Activated CD8-positive, alpha-beta memory T cell treated with anti-CD3 and anti-CD28 coated beads for 1 hour (primary cell): ENCODE data around the gene HOXA4.

Experiments used
- DNase-seq, 2 donors: peaks; one replicate each; pipeline ENCODE4 v3.0.0-alpha.2; 2020; ENCODE audit warnings: low read depth in 1 of 2; ENCODE audit errors: extremely low read depth in 1 of 2

Gene HOXA4

DNA sequence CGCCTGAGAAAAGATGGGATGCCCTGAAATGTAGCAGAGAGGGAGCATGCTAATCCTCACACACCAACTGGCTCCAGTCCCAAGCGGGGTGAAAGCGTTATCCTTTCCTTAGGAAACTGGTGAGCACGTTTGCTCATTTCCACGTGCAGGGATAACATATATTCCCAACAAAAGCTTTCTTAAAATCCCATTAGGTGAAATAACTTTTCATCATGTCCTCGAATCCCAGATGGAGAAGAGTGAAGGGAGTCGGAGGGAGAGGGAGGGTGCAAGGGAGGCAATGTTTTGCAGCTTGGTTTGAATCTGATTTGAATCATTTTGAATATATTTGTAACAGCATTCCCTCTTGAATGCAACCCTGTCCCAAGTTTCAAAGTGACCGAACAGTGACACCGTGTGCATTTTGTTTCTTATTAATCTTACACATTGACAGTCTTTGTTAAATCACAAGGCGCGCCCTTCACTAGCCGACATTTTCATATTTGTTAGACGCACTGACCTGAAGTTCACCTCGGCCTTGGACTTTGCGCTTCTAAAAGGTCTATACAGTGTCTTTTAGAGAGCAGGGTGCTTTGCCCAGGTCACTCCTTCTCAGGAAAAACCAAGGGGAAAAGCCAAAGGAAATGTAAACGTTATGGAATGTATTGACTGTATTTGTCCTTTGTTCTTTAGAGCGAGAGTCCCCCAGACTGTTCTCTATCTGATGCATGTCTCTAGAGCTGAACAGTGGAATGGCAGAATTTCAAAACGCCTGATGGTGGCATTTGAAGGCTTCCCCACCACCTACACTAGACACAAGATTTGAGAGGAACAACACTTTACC lies 3.1 kb upstream of the HOXA4 start:
- no peak for DNase-seq

DNA sequence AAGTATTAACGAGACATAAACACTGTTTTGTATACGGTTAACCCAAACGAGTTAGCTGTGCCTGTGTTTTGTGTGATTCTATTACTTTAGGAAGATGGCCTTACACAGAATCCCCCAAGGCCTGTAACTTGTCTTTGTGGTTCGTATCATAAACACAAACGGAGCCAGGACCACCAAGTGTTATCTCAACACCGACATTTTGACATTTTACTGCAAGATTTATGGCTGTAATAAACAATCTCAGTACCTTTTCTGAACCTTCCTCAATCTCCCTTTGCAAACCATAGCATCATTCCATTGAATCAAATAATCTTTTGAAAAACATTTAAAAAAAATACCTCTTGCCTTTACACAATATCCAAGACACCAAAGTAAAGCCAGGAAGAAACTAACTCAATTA lies 2.4 kb upstream of the HOXA4 start:
- DNase-seq: no peak

DNA sequence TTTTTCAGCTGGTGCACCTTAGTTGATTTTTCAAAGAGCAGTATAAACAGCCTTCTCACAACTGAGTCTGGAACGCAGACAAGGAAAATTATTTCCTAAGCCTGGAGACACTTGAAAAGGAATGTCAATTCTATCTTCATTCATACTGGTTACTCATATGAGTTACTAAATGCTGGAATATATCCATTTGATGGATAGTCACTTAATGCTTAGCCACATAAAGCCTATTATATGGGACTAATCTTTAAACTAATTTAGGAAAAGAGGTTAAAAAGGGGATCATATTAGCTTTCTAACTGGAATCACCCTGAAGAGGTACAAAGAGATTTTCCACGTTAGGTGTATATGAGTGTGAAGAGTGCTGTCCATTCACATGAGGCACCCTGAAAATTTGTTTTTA lies 1.7 kb upstream of the HOXA4 start:
- DNase-seq: no peak

DNA sequence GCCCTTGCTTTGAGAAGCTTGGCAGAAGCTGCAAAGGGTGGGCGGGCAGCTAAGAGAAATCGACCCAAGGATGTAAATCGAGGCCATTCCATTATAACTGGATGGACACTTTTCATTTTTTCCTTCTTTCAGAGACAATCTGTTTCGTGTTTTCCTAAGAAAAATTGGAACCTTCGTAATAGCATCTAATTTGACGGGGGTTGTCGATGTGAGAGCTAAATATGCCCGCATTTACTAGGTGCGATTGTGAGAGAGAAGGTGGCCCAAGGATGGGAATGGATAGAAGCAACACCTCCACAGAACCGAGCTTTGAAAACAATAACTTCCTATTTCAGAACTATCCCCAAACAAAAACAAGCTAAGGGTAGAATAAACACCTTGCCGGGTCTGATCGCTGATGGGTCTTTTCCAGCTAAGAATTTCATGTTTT lies 848 bp upstream of the HOXA4 start:
- DNase-seq: no peak

DNA sequence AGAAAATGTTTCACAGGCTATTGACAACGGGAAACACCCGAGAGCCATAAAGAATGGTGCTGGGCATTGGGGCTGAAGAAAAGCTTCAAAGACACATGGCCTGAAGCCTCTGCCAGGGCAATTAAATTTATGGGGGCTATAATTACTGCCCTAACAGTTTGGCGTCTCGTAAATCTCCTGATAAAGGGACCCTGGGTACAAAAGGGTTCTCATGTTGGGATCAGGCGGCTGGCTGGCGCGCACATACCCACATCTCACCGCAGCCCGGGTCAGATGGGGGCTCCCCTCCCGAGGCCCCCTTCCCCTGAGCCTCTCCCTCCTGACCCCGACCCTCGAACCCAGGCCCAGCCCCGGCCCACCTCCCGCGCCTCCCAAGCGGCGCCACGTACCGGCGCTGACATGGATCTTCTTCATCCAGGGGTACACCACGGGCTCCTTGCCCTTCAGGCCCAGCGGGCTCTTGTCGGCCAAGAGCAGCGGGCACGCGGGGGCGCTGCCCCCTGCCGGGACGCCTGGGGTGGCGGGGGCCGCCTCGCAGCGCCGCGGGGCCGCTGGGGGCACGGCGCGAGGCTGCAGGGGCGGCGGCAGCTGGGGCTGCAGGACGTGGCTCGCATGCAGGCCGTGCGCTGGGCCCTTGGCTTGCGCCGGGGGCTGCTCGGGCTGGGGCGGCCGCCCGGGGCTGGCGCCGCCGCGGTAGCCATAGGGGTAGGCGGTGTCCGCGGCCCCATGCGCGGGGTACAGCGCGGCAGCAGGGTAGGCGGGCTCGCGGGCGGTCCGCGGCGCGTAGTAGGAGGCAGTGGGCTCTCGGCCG lies 623 bp downstream of the HOXA4 start:
- no peak for DNase-seq

DNA sequence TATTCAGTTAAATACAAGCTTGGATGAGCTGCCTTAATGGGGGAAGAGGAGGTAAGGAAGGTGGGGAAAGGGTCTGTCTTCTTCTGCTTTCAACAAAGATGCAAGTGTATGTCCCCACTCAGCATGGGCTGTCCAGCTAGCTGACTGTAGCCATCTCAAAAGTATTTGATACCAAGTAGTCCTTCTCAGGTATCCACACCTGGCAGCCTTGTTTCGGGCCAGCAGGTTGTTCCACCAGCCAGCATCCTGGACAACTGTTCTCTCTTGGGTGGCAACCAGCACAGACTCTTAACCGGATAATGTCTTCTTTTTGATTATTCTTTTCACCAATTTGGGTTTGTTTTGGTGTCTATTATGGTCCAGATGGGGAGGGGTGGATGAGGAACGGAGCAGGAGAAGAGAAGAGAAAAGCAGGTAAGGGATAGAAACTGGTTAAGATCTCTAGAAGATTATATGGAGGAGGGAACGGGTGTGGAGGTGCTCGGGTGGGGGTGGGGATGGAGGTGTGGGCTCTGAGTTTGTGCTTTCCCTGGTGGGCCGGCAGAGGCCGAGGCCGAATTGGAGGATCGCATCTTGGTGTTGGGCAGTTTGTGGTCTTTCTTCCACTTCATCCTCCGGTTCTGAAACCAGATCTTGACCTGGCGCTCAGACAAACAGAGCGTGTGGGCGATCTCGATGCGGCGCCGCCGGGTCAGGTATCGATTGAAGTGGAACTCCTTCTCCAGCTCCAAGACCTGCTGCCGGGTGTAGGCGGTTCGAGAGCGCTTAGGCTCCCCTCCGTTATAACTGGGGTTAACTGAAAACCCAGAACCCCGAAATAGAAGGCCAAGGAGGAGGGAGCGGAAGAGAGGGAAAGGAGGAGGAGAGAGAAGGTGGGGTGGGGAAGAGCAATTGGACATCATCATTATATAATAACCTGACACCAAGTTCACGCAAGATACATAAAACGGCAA lies 1.5 kb downstream of the HOXA4 start:
- DNase-seq: no peak

DNA sequence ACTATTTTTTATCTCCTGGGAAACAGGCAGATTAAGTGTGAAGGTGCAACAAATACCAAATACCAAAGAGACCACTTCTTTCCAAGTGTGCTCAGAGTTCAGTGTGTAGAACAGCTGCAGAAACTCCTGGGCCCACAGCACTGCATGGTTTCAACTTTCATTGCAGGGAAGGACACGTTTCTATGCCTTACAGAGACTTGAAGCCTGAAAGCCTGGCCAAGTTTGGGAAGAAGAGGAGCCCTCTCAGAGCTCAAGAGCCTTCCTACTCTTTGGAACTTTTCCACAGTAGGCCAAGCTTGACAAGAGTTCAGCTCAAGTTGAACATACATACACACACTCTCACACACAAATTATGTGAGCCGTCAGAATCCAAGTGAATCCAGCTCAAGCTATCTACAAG lies 2.5 kb downstream of the HOXA4 start:
- DNase-seq: no peak

DNA sequence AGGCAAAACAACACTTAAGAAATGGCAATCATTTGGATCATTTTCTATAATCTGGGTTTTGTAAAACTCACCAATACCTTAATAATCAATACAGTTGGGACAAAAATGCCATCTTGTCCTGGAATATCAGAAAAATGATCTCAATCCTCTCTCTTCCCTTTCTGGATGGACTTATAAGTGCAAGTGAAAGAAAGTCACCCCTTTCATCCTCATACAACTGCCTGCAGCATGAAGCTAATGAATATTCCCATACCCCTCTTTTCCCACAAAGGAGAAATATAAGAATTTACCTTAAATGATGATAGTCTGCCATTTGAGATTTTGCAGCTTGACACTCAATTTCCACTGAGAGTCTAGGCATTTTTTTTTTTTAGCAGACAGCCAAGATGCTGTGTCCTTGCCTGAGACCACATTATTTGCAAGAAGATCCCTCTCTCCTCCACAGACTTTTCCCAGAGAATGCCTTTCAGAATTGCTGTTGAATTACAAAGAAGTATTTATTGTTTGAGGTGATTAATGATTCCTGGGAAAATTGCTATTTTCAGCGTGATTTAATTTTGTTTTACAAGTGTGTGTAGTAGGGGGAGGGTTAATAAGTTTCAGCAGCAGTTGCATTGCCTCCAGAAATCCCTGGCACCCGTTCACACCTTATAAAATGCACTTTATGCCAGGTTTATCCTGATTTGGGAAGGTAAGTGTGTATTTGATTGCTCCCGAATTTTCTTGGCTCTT lies 3.8 kb downstream of the HOXA4 start:
- DNase-seq: no peak

DNA sequence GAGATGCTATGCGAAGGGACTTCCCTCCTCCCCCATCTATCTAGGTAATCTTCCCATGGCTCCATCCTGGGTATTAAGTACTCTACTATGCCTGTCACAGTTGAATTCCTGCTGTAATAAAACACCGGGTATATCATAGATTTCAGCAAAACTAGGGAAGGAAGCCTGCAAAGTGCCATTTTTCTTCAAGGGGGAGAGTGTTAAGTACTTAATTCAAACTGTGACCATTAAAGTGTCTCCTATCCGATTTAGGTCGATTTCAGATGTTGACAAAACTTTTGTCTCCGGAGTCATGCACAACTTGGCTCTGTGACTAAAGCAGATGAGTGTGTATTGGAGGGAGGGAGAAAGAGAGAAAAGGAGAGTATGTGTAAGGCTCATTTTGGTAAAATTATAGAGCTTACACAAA lies 4.6 kb downstream of the HOXA4 start:
- no peak for DNase-seq

DNA sequence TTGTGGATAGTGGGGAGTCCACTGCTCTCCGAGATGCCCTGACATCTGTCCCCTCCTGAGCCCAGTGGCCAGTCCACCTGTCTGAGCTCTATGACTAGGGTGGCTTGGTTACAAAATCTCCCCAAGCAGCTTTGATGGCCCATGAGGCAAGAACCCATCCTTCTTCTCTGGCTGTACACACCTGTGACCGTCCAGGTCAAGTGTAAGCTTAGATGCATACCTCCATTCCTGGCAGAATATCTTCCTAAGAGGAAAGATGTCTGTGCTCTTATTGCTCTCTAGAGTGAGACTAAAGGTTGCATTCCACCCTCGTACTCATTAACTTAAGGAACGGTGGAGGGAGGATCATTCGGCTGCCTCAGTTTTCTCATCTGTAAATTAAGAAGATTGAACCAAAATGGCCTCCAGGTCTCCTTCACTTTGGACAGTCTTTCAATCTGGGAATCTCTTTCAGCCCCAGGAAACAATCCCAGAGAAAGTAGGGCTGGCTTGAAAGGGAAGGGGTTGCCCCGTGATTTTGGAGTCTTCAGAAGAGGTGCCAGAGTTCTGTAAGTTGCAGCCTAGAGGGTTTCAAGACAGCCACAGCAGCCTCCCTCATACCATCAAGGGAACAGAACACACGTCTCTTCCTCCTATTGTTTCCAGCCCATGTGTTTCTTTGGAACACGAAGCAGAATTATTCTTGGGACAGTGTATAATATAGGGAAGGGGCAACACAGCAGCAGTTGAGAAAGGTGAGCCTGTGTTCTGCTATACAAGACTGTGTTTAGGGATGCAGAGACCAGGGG lies 5.5 kb downstream of the HOXA4 start:
- DNase-seq: no peak

DNA sequence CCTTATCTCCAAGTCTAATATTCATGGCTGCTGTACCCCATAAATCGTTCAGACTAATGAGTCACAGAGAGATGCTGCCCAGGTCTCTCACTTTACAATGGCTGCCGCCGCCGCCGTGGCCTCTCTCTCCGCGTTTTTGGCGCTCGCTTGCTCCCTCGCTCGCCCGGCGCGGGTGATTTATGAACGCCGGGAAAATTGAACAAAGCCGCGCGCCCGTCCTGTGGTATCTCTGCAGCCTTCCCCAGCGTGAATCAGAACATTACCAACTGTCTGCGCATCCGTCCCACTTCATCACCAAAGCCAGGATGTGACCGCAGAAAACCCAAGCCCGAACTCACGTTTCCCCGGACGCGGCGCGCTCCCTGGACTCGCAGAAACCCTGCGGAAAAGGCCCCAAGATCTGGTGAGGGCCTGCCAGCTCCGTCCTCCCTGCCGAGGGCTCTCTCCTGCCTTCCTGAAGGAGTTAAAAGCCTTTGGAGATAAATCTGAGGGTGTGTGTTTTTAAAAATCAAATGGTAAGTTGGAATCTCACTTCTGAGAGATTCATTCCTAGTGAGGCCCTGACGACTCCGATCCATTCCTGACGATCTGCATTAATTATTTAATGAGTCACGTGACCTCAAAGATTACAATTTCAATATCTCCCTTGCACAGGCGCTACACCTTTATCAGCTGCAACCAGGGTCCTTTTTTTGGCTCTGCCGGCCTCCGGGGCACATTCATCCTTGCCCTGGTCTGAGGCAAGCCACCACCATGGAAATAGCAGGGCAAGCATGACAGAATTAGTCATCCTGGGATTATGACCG lies 6.3 kb downstream of the HOXA4 start:
- no peak for DNase-seq

DNA sequence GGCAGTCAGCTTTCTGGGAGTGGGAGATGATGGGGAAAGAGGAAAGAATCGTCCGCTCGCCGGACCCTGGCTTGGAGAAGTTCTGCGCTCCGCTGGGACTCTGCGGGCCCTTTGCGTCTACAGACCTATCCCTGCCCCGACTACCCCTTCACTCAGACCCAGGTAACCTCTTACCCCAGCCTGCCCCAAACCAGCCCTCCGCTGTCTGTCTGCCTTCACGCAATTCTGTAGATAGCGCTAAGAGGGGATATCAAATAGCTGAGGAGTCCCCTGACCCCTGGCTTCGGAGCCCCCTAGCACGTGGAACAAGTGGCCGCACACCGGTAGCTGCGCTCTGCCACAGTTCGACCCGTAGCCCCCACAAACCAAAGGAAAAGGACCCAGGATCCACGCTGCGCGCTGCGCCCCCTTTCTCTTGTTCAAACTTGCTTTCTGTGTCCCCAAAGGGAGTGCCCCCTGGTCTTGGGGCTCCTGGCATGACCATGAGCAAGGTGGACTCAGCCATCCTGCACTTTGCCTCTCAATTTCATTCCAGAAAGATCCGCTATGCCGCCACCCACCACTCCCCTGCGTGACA lies 7.0 kb downstream of the HOXA4 start:
- no peak for DNase-seq

DNA sequence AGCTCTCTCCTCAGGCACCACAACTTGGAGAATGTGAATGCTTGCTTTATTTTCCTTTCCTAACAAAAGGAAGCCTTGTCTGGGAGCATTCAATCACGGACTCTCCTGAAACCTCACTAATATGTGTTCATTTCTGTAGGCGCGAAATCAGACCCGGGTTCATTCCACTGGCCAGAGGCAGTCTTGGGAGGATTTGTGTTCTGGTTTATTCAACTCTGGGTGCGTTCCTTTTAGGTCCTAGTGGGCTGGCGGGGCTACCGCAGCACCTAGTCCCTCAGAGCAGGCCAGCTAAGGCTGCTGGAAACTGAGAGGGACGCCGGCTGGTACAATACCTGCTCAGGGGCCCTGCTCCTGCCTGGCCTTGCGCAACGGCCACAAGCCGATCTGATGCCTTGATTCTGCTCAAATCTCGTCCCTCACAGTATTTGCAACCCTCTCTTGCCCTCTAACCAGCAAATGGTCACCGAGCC lies 7.5 kb downstream of the HOXA4 start:
- DNase-seq: no peak

DNA sequence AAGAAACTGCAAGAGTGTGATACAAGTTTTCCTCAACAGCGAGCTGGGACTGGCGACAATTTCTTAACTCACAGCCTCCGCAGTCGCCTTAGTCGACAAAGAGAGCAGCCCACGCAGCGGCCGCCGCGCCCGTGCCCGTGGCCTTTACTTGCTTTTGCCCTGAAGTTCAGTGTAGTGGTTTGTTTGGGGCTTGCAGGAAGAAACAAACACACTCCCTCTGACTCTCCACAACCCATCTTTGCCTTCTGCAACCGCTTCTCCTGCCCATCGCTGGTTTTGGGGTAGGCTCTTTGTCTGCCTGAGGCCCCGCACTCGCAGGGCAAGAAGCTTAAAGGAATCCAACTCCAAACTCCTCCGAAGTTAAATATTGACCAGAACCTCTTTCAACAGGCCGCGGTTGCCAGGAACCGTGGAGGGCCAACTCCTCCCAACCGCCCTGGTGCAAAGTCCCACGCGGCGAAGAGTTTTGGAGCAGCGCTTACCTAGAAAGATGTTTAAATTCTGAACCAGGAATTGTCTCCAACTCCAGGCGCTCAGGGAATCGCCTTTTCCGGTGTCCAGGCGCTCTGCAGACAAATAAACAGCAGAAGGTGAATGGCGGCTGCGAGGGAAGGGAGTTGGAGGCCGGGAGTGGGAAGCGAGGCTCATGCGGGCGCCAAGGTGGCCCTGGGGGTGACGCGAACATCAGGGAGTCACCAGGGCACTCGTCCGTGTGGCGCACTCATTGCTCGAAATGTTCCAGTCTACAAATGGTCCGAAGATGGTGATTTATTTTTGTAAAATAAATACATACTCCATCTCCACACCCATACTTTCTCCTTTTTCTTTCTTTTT lies 8.3 kb downstream of the HOXA4 start:
- DNase-seq: no peak

DNA sequence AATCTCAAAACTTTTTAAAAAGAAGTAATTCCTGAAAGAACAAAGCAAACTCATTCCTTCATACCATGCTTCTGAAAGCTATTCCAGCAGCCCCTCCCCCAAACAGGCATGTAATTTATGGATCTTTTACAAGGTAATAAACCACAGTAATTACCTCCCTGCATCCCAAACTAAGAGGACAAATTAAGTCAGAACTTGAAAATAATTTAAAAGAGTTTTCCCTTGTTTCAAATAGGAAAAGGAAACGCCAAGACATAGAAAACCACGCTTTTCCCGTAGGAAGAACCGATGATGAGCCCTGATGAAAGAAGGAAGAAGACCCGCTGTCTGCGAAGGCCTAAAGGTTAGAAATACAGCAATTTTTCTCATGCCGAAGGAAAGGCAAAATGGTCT lies 8.9 kb downstream of the HOXA4 start:
- no peak for DNase-seq

DNA sequence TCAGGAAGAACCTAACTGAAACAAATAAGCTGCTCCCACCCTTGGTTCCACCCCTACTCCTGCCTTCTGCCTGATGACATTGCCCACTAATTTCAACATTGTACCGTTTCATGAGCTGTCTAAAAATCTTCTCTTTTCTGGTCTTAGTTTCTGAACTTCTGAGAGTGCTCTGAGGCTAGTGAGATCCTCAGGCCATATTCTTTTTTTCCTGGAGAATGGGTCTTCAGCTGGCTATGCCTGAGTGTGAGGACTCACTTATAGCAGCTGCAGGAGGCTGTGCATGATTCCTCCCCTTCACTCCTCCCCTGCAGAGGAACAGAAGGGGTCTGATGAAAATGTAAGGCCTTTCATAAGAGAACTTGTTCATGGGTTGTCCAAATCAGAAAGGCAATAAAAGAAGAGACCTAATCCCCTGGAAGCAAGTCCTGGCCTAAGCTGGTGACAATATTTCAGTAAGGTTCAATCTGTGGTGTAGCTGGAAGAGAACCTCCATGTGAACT lies 11.1 kb downstream of the HOXA4 start:
- DNase-seq: no peak

DNA sequence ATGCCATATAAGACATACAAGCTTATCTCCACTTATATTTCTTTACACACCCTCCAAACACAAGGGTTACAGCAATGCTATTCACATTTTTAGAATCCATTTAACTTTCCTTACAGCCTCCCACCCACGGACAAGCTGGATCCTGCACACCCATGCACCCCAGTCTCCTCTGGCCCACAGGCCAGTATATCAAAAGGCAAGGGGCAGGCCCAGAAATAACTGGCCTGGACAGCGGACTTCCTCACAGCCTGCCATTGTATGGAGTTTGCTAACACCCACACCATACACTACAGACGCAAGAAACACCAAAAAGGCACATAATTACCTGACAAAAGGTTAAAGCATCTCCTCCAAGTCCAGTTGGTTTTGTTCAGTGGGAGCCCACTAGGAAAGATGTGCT lies 12.0 kb downstream of the HOXA4 start:
- no peak for DNase-seq
